Measurements from ENCODE around the gene SH2D3C.

DNA sequence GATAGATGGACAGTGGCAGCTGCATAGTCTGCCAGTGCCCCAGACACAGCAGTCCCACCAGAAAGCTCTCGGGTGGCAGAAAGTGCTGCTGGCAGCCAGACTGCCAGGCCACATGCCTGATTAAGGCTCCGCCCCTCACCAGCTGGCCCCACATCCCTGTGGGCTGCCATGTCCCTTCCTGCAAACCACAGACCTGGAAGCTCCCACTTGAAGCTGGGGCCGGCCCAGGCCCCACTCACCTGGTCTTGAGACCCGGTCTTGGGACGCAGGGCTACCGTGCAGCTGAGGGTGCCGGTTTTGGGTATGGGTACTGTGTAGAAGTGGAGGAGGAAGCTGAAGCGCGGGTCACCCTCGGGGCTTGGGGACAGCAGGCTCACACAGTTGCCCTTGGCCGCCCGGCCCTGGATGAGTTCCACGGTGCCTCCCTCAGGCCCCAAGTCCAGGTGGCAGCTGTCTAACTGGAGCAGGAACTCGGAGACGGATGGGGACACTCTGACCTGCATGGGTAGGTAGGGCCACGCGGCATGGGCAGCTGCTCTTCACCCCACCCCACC lies 39.5 kb upstream of the SH2D3C start:
- no peak for TF ChIP-seq SUZ12 (IDR thresholded peaks at IDR 0.05; ENCODE audit: low read length)
- TF ChIP-seq, protein P1, sequence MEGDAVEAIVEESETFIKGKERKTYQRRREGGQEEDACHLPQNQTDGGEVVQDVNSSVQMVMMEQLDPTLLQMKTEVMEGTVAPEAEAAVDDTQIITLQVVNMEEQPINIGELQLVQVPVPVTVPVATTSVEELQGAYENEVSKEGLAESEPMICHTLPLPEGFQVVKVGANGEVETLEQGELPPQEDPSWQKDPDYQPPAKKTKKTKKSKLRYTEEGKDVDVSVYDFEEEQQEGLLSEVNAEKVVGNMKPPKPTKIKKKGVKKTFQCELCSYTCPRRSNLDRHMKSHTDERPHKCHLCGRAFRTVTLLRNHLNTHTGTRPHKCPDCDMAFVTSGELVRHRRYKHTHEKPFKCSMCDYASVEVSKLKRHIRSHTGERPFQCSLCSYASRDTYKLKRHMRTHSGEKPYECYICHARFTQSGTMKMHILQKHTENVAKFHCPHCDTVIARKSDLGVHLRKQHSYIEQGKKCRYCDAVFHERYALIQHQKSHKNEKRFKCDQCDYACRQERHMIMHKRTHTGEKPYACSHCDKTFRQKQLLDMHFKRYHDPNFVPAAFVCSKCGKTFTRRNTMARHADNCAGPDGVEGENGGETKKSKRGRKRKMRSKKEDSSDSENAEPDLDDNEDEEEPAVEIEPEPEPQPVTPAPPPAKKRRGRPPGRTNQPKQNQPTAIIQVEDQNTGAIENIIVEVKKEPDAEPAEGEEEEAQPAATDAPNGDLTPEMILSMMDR (IDR thresholded peaks at IDR 0.05; ENCODE audit: control extremely low read depth in 1 of 3, insufficient read depth in 1 of 3, low read depth in 1 of 3, low read length in 3 of 3): no peak
